Peyer's patch (tissue), 4 donors: ENCODE data around the gene EGFLAM. TPM values are rescaled to one million over a fixed set of nuclear protein-coding genes. Genes with fewer than 3 reads are reported as not detected.

Source experiments
- DNase-seq, 3 donors: peaks; one replicate each; pipeline ENCODE4 v3.0.0-alpha.2; 2017 to 2019
- H3K27ac ChIP-seq, 4 donors: fragments of 200-600 bp; sonication (generic); one replicate each; pipeline ENCODE4 v1.5.1; 2016 to 2019
- H3K27me3 ChIP-seq, 2 donors: fragments of 200-600 bp; sonication (generic); one replicate each; pipeline ENCODE4 v1.5.1; 2019
- H3K36me3 ChIP-seq, 3 donors: fragments of 200-600 bp; sonication (generic); one replicate each; pipeline ENCODE4 v1.5.1; 2016 to 2019
- H3K4me1 ChIP-seq, 4 donors: fragments of 200-600 bp; sonication (generic); one replicate each; pipeline ENCODE4 v1.5.1; 2016 to 2019
- H3K4me3 ChIP-seq, 4 donors: fragments of 200-600 bp; sonication (generic); 1 replicate in 3 of 4; 2 replicates in 1 of 4; pipeline ENCODE4 v1.5.1; 2016 to 2019; ENCODE audit warnings: mild to moderate bottlenecking in 1 of 4
- H3K9me3 ChIP-seq, 4 donors: fragments of 200-600 bp; sonication (generic); one replicate each; pipeline ENCODE4 v1.5.1; 2016 to 2019; ENCODE audit warnings: mild to moderate bottlenecking in 1 of 4
- POLR2A ChIP-seq, 2 donors: fragments of 450-650 bp; IDR thresholded peaks; one replicate each; pipeline ENCODE4 v1.5.1; 2017; ENCODE audit warnings: antibody characterized with exemption in 2 of 2, mild to moderate bottlenecking in 2 of 2, moderate library complexity in 2 of 2
- total RNA-seq, 4 donors: library from RNA; depleted of rRNA; stranded (reverse); fragments of >200 nt; gene quantifications; one replicate each; pipeline ENCODE4 v1.1.0, GENCODE V29; 2016
- TF ChIP-seq, protein P1 (sequence below), 6 experiments: fragments of 450-650 bp in 4 of 6; fragments of 200-600 bp in 2 of 6; sonication (generic) in 1 of 6; IDR thresholded peaks; one replicate each; pipeline ENCODE4 v1.5.1; 2017 to 2019; ENCODE audit warnings: antibody characterized with exemption in 6 of 6, mild to moderate bottlenecking in 3 of 6, moderate library complexity in 1 of 6

EGFLAM gene
- total RNA-seq, 4 donors from 2014 or later = 0.54 to 1.7 (median 0.70) TPM; not detected in 1

DNA sequence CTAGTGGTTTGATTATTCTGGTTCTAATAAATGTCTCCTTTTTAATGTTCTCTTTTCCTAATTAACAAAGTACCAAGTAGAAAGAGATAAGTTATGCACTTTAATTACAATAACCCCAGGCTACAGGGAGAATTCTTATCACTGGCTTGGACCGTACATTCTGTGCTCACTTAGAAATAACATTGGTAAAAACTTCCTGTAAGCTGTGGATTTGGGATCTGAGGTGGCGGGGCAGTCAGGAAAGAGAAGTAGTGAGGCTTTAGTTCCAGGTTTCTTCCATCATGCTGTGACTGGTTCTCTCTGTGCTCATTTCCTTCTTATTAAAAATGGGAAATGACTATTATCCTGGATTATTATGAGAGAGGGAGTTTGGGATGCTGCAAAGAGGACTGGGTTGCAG lies 142.0 kb downstream of the EGFLAM start:
- no peak for DNase-seq
- no peaks in the 10 kb centered on the region for H3K27me3 ChIP-seq
- TF ChIP-seq POLR2A (IDR thresholded peaks at IDR 0.05) = no peak
- no peaks in the 10 kb centered on the region for H3K9me3 ChIP-seq
- no peak overlapping the region for H3K4me3 ChIP-seq
- no peaks in the 10 kb centered on the region for H3K36me3 ChIP-seq
- no peaks in the 10 kb centered on the region for H3K4me1 ChIP-seq
- H3K27ac ChIP-seq = no peak overlapping the region

DNA sequence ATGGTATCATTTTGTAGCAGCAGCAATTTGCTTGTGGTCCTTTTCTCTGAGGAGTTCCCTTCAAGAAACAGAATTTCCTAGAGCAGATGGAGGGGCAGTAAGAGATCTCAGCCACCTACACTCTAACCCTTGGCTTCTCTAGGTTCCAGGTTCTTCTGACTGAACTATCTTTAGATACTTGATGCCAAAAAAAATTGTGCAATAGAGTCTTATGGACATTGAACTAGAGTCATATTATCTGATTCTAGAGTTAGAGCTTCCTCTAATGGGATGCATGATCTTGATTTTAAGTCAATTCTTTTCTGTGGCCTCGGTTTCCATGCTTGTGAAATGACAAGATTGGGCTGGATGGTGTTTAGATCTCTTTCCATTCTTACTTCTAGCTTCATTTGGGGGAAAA lies 142.8 kb downstream of the EGFLAM start:
- Histone ChIP-seq H3K36me3 (no peaks in the 10 kb centered on the region), H3K27me3 (no peaks in the 10 kb centered on the region), H3K9me3 (no peaks in the 10 kb centered on the region), H3K4me1 (no peaks in the 10 kb centered on the region), H3K4me3 (no peak overlapping the region), H3K27ac (no peak overlapping the region)
- no peak for DNase-seq
- TF ChIP-seq POLR2A (IDR thresholded peaks at IDR 0.05) = no peak
- TF ChIP-seq, protein P1, sequence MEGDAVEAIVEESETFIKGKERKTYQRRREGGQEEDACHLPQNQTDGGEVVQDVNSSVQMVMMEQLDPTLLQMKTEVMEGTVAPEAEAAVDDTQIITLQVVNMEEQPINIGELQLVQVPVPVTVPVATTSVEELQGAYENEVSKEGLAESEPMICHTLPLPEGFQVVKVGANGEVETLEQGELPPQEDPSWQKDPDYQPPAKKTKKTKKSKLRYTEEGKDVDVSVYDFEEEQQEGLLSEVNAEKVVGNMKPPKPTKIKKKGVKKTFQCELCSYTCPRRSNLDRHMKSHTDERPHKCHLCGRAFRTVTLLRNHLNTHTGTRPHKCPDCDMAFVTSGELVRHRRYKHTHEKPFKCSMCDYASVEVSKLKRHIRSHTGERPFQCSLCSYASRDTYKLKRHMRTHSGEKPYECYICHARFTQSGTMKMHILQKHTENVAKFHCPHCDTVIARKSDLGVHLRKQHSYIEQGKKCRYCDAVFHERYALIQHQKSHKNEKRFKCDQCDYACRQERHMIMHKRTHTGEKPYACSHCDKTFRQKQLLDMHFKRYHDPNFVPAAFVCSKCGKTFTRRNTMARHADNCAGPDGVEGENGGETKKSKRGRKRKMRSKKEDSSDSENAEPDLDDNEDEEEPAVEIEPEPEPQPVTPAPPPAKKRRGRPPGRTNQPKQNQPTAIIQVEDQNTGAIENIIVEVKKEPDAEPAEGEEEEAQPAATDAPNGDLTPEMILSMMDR (IDR thresholded peaks at IDR 0.05) = no peak

DNA sequence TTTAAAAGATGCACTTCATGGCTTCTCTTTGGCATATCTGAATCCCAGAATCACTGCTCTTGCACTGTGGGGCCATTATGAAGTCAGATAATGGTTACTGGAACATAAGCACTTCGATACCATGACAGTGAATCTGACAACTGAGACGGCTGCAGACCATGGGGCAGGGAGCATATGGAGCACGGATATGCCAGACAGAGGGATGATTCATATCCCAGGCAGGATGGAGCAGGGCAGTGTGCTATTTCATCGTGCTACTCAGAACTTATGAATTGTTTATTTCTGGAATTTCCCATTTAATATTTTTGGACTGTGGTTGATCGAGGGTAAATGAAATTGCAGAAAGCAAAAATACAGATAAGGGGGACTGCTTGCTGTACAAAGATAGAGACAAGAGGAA lies 145.0 kb downstream of the EGFLAM start:
- Histone ChIP-seq H3K36me3 (no peaks in the 10 kb centered on the region), H3K27me3 (no peaks in the 10 kb centered on the region), H3K4me1 (no peaks in the 10 kb centered on the region), H3K27ac (no peak overlapping the region), H3K9me3 (no peaks in the 10 kb centered on the region), H3K4me3 (no peak overlapping the region)
- no peak for TF ChIP-seq POLR2A (IDR thresholded peaks at IDR 0.05)
- TF ChIP-seq, protein P1 (IDR thresholded peaks at IDR 0.05) = no peak
- no peak for DNase-seq

DNA sequence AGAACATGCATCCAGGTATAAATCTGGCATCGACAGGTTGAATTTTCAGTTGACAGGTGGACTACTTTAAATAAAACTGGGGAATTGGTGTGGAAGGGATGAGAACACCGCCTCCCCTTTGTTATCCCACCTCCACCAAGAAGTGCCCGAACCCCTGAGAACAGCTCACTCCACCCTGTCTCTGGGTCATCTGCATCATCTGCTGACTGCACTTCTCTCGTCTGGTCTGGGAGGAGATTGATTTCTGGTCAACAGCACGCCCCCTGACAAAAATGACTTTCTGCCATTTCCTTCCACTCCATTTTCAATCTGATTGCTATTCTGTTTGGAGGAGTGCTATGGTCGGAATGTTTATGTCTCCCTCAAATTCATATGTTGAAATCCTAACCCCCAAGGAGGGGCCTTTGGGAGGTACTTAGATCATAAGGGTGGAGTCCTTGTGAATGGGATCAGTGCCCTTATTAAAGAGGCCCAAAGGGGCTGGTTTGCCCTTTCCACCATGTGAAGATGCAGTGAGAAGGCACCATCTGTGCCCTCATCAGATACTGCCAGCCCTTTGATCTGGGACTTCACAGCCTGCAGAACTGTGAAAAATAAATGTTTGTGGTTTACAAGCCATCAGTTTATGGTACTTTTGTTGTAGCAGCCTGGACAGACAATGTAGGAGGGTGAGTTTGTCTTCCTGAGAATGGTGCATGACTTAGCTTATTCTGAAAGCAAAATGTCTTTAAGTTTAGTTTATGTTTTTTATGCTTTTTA lies 145.7 kb downstream of the EGFLAM start:
- Histone ChIP-seq H3K4me3 (no peak overlapping the region), H3K27ac (no peak overlapping the region), H3K27me3 (no peaks in the 10 kb centered on the region), H3K9me3 (no peaks in the 10 kb centered on the region), H3K4me1 (no peaks in the 10 kb centered on the region), H3K36me3 (no peaks in the 10 kb centered on the region)
- DNase-seq = no peak
- no peak for TF ChIP-seq POLR2A (IDR thresholded peaks at IDR 0.05)
- TF ChIP-seq, protein P1 (IDR thresholded peaks at IDR 0.05) = no peak

DNA sequence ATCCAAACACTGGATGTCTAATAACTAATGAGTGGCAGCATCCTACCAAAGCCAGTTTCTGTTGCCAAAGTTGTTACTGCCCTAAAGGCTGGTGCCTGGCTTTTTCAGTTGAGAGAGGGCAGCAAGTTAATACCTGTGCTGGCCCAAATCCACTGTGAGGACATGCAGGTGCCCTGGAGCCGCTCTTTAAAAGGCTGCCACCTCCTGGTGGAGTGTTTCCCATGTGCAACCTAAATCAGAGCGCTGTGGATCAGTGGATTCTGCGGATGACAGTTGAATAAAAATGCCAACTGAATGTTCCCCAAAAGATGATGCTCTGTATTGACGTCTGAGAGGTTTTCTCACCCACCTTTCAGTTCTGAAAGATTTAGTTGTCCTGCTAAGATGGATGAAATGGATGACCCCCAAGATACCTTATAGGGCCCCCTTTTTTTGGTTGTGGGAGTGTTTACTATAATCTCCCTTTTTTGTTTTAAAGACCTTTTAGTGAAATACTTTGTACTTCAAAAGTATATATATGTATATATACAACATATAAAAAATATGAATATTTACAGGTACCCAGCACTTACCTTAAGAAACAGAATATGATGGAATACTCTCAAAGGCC lies 146.4 kb downstream of the EGFLAM start:
- H3K27ac ChIP-seq = no peak overlapping the region
- DNase-seq = no peak

More for the DNA sequence above, 146.4 kb downstream of the EGFLAM start:
- Histone ChIP-seq H3K9me3 (no peaks in the 10 kb centered on the region), H3K4me3 (no peak overlapping the region), H3K4me1 (no peaks in the 10 kb centered on the region), H3K36me3 (no peaks in the 10 kb centered on the region), H3K27me3 (no peaks in the 10 kb centered on the region)
- no peak for TF ChIP-seq POLR2A (IDR thresholded peaks at IDR 0.05)
- TF ChIP-seq, protein P1 (IDR thresholded peaks at IDR 0.05) = no peak
